GM12874 (cell line): ENCODE data around the gene CACNA1E.

Experiments used
- TF ChIP-seq, protein P1 (sequence below): IDR thresholded peaks from 2 replicates; pipeline ENCODE4 v1.5.1; 2011; ENCODE audit warnings: low read depth, mild to moderate bottlenecking, control low read depth, low read length, moderate library complexity; ENCODE audit not compliant: insufficient read depth

Gene CACNA1E

DNA sequence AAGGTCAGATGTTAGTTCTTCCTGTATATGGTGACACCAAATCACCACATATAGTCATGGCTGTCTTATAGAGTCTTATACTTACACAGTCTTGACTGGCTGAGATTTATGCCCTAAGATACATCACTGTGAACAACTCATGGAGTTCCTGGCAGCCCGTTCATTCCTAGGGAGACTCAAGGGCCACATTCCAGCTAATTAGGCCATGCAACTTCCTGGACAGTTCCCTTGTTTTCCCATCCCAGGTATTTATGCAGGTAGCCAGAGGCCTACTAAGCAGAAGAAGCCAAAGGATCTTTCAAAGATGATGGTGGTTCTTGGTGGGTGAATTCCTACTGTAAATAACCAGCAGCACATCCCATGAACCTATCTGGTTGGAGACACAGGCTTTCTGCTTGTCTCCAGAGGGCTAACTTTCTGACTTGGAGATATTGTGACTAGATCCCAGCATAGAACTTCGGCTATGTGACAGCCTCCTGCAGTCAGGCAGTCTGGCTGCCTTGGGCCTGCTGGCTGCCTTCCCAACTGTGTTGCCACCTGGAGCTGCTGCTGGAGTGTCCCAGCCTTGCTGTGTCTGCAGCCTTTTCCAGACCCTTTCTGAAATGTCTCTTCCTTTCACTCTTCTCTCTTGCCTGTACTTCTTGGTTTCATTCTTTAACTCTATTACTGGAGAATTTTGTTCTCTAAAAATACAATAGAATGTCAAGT lies 283.8 kb downstream of the CACNA1E start:
- TF ChIP-seq, protein P1, sequence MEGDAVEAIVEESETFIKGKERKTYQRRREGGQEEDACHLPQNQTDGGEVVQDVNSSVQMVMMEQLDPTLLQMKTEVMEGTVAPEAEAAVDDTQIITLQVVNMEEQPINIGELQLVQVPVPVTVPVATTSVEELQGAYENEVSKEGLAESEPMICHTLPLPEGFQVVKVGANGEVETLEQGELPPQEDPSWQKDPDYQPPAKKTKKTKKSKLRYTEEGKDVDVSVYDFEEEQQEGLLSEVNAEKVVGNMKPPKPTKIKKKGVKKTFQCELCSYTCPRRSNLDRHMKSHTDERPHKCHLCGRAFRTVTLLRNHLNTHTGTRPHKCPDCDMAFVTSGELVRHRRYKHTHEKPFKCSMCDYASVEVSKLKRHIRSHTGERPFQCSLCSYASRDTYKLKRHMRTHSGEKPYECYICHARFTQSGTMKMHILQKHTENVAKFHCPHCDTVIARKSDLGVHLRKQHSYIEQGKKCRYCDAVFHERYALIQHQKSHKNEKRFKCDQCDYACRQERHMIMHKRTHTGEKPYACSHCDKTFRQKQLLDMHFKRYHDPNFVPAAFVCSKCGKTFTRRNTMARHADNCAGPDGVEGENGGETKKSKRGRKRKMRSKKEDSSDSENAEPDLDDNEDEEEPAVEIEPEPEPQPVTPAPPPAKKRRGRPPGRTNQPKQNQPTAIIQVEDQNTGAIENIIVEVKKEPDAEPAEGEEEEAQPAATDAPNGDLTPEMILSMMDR, result no peak

DNA sequence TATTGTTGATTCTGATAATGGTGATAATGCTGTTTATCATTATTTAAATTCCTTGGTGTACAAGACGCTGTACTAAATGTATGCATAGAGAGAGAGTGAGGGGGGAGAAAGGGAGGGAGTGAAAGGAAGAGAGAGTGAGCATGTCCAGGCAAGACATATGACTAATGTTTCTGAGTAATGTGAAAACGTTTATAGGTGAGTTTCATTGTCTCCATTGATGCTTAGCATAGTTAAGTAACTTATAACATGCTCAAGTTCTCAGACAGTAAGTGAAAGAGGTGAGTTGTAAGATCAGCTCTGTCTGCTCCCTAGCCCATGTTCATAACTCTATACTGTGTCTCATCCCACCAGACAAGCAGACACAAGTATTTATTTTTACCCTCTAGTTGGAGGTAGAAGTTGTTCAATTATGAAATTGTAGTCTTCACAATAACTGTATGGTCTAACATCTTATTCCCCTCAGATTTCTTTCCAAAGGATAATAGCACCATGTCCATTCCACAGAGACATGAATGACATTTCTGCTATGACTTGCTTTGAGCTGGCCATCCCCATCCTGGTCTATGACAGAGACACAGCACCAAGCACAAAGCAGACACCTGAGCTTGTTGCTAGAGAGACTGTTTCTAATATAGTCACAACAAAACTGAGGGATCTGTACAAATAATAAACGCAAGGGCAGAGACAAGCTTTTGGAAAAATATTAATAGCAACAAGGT lies 285.1 kb downstream of the CACNA1E start:
- TF ChIP-seq, protein P1, result no peak

DNA sequence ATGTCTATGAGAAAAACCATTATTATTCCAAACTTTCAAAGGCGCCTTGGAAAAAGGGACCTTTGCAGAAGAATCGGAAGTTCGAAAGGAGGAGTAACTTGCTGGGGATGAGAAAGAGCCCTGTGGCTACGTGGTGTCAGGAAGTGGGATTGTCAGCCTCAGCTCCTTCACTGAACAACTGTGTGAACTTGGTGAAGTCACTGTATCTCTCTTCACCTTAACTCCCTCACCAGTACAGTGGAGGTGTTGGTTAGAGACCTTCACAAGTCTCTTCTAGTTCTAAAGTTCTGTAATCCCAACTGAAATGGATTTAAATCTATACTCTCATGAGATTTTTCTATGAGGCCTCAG lies 285.6 kb downstream of the CACNA1E start:
- TF ChIP-seq, protein P1, result no peak

DNA sequence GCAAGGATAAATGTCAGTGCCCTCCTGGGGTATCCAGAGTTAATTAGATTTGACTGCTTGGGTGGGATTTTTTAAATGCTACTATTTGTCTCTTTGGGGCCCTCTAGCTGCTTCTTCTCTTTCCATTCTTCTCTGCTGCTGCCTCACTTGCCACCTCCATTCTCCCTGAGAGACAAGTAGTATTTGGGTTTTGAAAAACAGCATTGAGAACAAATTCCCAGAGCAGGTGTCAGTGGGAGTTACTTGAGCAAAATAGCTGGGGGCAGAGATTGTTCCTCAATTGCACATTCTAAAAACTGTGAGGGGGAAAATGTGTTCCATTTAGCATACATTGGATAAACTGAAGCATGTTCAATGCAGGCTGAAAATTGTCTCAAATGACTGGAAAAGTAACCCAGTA lies 286.5 kb downstream of the CACNA1E start:
- TF ChIP-seq, protein P1, result no peak

DNA sequence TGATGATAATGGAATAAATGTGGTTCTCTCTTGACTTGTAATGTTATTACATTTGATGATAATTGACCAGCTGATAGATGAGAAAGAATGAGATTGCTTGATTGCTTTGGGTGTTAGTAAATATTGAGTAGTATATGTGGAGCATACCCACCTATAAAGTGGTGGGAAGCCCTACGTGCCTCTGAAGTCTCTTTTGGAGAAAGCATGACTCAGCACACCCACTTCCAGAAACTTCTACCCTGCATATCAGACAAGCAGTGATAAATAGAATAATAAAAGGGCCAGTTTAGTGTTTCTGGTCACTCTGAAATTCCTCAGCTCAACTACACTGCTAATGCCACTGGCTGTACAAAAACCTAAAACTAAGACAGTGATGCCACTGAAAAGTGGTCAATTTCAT lies 289.4 kb downstream of the CACNA1E start:
- TF ChIP-seq, protein P1, result no peak

DNA sequence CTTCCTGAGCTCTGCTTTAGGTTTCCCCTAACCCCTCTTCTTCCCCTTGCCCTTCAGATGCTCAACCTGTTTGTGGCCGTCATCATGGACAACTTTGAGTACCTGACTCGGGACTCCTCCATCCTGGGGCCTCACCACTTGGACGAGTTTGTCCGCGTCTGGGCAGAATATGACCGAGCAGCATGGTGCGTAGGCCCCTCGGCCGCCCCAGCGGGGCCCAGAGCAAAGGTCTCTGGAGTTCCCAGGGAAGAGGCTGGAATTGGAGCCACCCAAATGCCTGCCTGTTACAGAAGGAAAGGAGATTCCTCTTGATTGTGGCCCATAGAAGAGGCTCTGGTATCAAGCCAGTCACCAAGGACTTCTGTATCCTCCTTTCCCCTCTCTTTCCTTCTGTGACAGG lies 292.7 kb downstream of the CACNA1E start:
- TF ChIP-seq, protein P1, result no peak

DNA sequence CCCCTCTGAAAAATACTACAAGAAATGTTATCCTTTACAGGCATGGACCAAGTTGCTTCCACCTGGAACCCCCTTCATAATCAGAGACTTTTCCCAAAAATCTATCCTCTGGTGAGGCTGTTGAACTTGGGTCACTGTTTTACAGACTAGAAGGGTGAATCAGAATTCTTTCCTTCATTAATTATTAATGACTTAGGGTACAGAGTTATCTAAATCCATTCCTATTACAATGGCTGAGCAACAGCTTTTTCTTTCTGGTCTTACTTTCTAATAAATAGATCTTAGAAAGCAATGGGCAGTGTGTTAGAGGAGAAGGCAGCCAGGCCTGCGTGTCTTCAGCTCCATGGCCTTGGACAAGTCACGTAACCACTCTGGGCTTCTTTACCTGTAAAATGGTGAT lies 294.0 kb downstream of the CACNA1E start:
- TF ChIP-seq, protein P1, result no peak
